ENCODE data around the gene PLA1A.

Gene PLA1A

DNA sequence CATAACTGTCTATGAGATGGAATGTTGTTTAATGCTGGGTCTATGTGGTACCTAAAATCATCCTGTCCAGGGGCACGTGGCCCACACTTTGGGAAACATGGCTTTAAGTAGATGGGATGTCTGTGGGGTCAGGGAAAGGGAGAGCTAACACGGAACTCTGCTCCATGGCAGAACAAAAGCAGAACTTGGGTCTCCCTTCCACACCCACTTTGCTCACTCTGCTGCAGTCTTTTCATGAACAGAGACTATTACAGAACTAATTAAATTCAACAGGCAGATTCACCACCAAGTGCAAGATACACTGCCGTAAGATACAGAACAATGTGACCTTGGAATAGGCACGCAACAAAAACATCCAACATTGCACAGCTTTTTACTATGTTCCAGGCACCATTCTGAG, 34.5 kb downstream of the PLA1A start:
- Histone ChIP-seq H3K36me3 (ENCODE audit: control insufficient read depth in 5 of 5, insufficient read depth in 5 of 5, low read length in 5 of 5) (no peaks in the 10 kb centered on the region), H3K27me3 (ENCODE audit: control insufficient read depth in 5 of 5, insufficient read depth in 4 of 5, low read length in 5 of 5) (no peaks in the 10 kb centered on the region), H3K4me1 (ENCODE audit: control insufficient read depth in 5 of 5, insufficient read depth in 5 of 5, low read length in 5 of 5) (peaks cover 11 to 61% (median 34%) of the 10 kb centered on the region in 5 donors), H3K9ac (ENCODE audit: low read length in 5 of 5) (no peak overlapping the region), H3K4me3 (ENCODE audit: low read depth in 1 of 5, low read length in 5 of 5) (no peak overlapping the region), H3K27ac (ENCODE audit: low read depth, low read length) (no peak overlapping the region), H3K9me3 (ENCODE audit: control insufficient read depth in 5 of 5, low read length in 5 of 5) (no peaks in the 10 kb centered on the region)

DNA sequence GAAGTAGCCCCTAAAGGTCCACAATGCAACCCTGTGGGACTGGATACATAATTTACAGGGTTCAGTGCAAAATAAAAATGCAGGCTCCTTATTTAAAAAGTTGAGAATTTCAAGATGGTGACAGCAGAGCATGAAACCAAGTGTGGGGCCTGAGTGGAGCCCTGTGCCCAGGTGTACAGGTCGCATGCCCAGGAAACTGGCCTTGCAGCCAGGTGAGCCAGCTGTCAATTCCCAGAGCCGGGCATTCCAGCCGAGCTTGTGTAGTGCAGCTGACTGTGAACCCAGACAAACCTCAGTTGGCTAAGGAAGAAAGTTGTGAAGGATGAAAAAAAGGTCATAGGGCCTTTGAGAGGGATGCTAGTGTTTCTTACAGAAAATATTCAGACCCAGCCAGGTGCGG, 35.1 kb downstream of the PLA1A start:
- H3K27ac ChIP-seq (ENCODE audit: low read depth, low read length) = no peak overlapping the region
- H3K4me3 ChIP-seq (ENCODE audit: low read depth in 1 of 5, low read length in 5 of 5) = no peak overlapping the region
- no peaks in the 10 kb centered on the region for H3K36me3 ChIP-seq (ENCODE audit: control insufficient read depth in 5 of 5, insufficient read depth in 5 of 5, low read length in 5 of 5)
- H3K9me3 ChIP-seq (ENCODE audit: control insufficient read depth in 5 of 5, low read length in 5 of 5) = no peaks in the 10 kb centered on the region
- peaks cover 11 to 61% (median 38%) of the 10 kb centered on the region in 5 donors for H3K4me1 ChIP-seq (ENCODE audit: control insufficient read depth in 5 of 5, insufficient read depth in 5 of 5, low read length in 5 of 5)
- H3K27me3 ChIP-seq (ENCODE audit: control insufficient read depth in 5 of 5, insufficient read depth in 4 of 5, low read length in 5 of 5) = no peaks in the 10 kb centered on the region
- no peak overlapping the region for H3K9ac ChIP-seq (ENCODE audit: low read length in 5 of 5)

DNA sequence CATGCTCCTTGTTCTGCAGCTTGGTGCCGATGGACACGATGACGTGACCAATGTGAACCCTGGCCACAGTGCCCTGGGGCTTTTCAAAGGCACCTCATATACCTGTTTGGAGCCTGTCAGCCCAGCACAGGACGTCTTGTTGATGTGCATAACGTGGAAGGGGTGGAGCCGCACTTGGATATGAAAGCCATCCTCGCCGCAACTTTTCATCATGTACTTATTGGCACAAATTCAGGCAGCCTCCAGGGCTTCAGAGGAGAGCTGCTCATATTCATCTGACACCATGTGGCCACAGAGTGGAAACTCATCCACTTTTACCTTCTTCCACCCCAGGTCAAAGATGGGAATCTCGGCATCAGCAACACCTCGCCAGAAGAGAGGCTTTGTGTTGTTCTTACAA, 38.0 kb downstream of the PLA1A start:
- H3K27ac ChIP-seq (ENCODE audit: low read depth, low read length) = peak overlapping the region; percentile 88
- no peaks in the 10 kb centered on the region for H3K9me3 ChIP-seq (ENCODE audit: control insufficient read depth in 5 of 5, low read length in 5 of 5)

DNA sequence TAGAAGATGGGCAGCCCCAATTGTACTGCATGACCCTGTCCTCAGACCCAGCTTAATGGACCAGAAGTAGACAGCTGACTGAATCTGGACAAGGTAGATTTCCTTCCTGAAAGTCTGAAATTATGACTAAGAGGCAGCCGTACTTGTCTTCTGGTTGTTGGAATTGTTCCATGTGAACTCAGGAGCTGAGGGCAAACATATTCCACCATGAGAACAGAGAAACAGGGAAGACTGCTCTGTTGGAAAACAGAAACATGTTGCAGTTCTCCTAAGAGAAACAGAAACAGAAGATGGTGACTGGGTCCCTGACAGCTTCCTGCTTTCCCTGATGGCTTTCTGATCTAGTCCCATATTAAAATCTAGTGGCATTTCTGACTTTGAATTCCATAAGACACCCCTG, 38.6 kb downstream of the PLA1A start:
- Histone ChIP-seq H3K9ac (ENCODE audit: low read length in 5 of 5) (no peak overlapping the region), H3K4me1 (ENCODE audit: control insufficient read depth in 5 of 5, insufficient read depth in 5 of 5, low read length in 5 of 5) (peaks cover 0 to 44% (median 17%) of the 10 kb centered on the region in 5 donors), H3K9me3 (ENCODE audit: control insufficient read depth in 5 of 5, low read length in 5 of 5) (no peaks in the 10 kb centered on the region), H3K36me3 (ENCODE audit: control insufficient read depth in 5 of 5, insufficient read depth in 5 of 5, low read length in 5 of 5) (peaks cover 0 to 3% (median 0%) of the 10 kb centered on the region in 5 donors), H3K27ac (ENCODE audit: low read depth, low read length) (peak overlapping the region; percentile 88), H3K4me3 (ENCODE audit: low read depth in 1 of 5, low read length in 5 of 5) (no peak overlapping the region), H3K27me3 (ENCODE audit: control insufficient read depth in 5 of 5, insufficient read depth in 4 of 5, low read length in 5 of 5) (no peaks in the 10 kb centered on the region)

More for the DNA sequence above, 38.0 kb downstream of the PLA1A start:
- Histone ChIP-seq H3K27me3 (ENCODE audit: control insufficient read depth in 5 of 5, insufficient read depth in 4 of 5, low read length in 5 of 5) (no peaks in the 10 kb centered on the region), H3K4me1 (ENCODE audit: control insufficient read depth in 5 of 5, insufficient read depth in 5 of 5, low read length in 5 of 5) (peaks cover 0 to 48% (median 20%) of the 10 kb centered on the region in 5 donors), H3K4me3 (ENCODE audit: low read depth in 1 of 5, low read length in 5 of 5) (no peak overlapping the region), H3K36me3 (ENCODE audit: control insufficient read depth in 5 of 5, insufficient read depth in 5 of 5, low read length in 5 of 5) (no peaks in the 10 kb centered on the region), H3K9ac (ENCODE audit: low read length in 5 of 5) (no peak overlapping the region)

DNA sequence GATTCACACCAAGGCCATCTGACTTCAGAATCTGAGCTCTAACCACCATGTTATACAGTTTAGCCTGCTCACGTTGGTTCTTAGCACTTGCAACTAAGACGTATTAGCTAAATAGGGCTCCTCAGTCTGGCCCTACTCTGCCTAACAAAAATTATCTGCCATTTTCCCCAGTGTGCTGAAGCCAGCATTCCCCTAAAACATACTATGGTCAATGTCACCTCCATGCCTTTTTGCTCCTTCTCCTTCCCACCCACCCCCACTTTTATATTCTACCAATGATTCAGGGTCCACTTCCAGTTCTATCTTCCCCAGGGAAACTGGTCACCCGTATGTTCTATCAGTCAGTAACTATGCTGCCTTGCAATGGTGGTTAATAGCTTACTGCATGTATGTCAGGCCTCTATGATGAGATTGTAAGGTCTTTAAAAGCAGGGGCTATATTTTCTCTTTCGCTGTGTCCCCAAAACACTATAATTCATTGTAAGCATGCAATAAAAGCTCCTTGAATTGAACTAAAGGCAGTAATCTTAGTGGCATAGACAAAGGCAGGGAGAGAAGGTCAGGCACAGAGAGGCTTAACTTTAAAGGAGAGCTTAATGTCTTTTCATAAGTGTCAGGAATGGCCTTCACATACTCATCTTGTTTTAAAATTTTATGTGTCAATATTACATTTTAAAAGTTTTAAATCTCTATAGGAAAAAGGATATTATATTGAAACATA, 39.4 kb downstream of the PLA1A start:
- Histone ChIP-seq H3K4me3 (ENCODE audit: low read depth in 1 of 5, low read length in 5 of 5) (peak overlapping the region in 1 of 5 donors; percentile 20), H3K27me3 (ENCODE audit: control insufficient read depth in 5 of 5, insufficient read depth in 4 of 5, low read length in 5 of 5) (no peaks in the 10 kb centered on the region), H3K9me3 (ENCODE audit: control insufficient read depth in 5 of 5, low read length in 5 of 5) (no peaks in the 10 kb centered on the region), H3K9ac (ENCODE audit: low read length in 5 of 5) (peak overlapping the region in 2 of 5 donors; percentile 8 to 27), H3K27ac (ENCODE audit: low read depth, low read length) (peak overlapping the region; percentile 88), H3K4me1 (ENCODE audit: control insufficient read depth in 5 of 5, insufficient read depth in 5 of 5, low read length in 5 of 5) (peaks cover 0 to 42% (median 17%) of the 10 kb centered on the region in 5 donors), H3K36me3 (ENCODE audit: control insufficient read depth in 5 of 5, insufficient read depth in 5 of 5, low read length in 5 of 5) (peaks cover 0 to 4% (median 3%) of the 10 kb centered on the region in 5 donors)

DNA sequence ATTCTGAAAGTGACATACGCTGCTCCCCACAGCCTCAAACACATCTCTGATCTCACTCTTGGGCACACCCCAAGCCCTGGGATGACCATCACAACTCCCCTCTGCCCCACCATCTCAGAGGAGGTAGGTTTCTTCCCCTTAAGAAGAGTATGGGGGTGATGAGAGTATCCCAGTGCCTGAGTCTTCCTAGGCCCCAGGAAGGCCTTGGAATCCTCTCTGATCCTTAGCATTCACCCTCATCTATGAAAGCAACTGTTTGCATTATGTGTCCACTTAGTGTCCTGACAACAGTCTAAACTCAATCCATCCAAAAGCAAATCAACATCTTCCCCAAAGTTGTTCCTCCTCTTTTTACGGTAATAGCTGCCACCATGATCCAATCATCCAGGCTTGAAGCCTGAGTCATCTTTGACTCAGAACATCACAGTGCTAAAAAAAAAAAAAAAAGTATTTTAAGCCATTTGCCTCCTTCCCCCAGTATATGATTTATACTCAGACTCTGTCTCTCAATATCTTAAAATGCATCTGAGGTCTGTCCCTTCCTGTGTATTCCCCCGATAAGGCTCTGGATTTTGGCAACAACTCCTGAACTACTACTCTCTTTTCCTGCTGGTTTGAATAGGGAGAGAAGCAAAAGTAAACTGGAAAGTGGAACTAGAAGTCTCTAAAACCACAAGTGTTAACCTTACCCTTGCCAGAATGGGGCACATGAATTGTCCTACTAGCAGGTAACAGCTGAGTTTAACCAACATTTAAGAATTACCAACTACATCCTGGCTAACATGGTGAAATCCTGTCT, 40.2 kb downstream of the PLA1A start:
- Histone ChIP-seq H3K27me3 (ENCODE audit: control insufficient read depth in 5 of 5, insufficient read depth in 4 of 5, low read length in 5 of 5) (no peaks in the 10 kb centered on the region), H3K4me1 (ENCODE audit: control insufficient read depth in 5 of 5, insufficient read depth in 5 of 5, low read length in 5 of 5) (peaks cover 0 to 39% (median 17%) of the 10 kb centered on the region in 5 donors), H3K9me3 (ENCODE audit: control insufficient read depth in 5 of 5, low read length in 5 of 5) (no peaks in the 10 kb centered on the region), H3K4me3 (ENCODE audit: low read depth in 1 of 5, low read length in 5 of 5) (peak overlapping the region in 4 of 5 donors; percentile 20 to 38 (median 26)), H3K27ac (ENCODE audit: low read depth, low read length) (peak overlapping the region; percentile 88), H3K36me3 (ENCODE audit: control insufficient read depth in 5 of 5, insufficient read depth in 5 of 5, low read length in 5 of 5) (peaks cover 0 to 9% (median 4%) of the 10 kb centered on the region in 5 donors), H3K9ac (ENCODE audit: low read length in 5 of 5) (peak overlapping the region in 4 of 5 donors; percentile 4 to 65 (median 38))

DNA sequence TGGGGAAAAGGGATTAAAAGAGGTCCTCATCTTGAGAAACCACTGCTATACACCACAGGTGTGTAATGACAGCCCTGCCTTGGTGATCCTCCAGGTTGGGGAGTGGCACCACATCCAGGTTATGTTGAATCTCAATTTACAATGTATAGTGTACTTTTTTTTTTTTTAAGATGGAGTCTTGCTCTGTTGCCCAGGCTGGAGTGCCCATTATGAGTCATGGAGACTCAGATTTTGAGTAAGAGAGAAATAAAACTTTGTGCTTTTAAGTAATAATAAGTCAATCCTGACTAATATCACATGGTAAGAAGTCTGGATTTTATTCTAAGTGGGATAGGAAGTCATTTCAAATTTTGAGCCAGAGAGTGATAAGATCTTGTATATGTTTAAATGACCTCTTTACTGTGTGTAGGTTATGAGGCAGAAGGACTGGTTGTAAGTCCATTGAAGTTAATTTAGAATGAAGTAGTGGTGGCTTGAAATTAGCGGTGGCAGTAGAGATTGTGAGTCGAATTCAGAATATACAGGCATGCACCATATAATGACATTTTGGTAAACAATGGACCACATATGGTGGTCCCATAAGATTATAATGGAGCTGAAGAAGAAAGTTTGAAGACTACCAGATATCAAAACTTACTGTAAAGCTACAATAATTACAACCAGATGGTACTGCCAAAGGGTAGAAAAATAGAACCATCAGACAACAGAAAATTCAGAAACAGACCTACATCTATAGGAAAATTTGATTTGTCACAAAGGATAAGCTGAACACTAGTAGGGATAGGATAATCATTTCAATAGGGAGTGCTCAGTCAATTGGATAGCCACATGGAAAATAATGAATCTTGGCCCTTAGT, 42.0 kb downstream of the PLA1A start:
- no peak overlapping the region for H3K9ac ChIP-seq (ENCODE audit: low read length in 5 of 5)
- peaks cover 0 to 12% (median 6%) of the 10 kb centered on the region in 5 donors for H3K36me3 ChIP-seq (ENCODE audit: control insufficient read depth in 5 of 5, insufficient read depth in 5 of 5, low read length in 5 of 5)
- no peaks in the 10 kb centered on the region for H3K27me3 ChIP-seq (ENCODE audit: control insufficient read depth in 5 of 5, insufficient read depth in 4 of 5, low read length in 5 of 5)
- H3K27ac ChIP-seq (ENCODE audit: low read depth, low read length) = peak overlapping the region; percentile 27
- peaks cover 0 to 39% (median 17%) of the 10 kb centered on the region in 5 donors for H3K4me1 ChIP-seq (ENCODE audit: control insufficient read depth in 5 of 5, insufficient read depth in 5 of 5, low read length in 5 of 5)
- no peaks in the 10 kb centered on the region for H3K9me3 ChIP-seq (ENCODE audit: control insufficient read depth in 5 of 5, low read length in 5 of 5)
- no peak overlapping the region for H3K4me3 ChIP-seq (ENCODE audit: low read depth in 1 of 5, low read length in 5 of 5)

DNA sequence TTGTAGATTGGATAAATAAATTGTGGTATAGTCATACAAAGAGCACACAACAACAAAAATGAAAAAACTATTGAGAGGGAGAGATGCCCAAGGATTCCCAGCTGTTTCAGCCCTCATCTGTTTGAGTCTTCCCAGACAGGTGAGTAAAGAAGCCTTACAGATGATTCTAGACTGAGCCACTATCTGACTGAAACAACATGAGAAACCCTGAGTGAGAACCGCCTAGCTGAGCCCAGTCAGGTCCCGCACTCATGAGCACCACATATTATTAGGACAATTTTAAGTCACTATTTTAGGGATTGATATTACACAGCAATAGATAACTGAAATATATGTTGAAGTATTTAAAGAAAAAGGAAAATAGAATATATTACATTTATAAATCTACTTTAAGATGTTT, 43.7 kb downstream of the PLA1A start:
- Histone ChIP-seq H3K4me3 (ENCODE audit: low read depth in 1 of 5, low read length in 5 of 5) (no peak overlapping the region), H3K9ac (ENCODE audit: low read length in 5 of 5) (no peak overlapping the region), H3K36me3 (ENCODE audit: control insufficient read depth in 5 of 5, insufficient read depth in 5 of 5, low read length in 5 of 5) (peaks cover 0 to 12% (median 6%) of the 10 kb centered on the region in 5 donors), H3K27ac (ENCODE audit: low read depth, low read length) (no peak overlapping the region), H3K4me1 (ENCODE audit: control insufficient read depth in 5 of 5, insufficient read depth in 5 of 5, low read length in 5 of 5) (peaks cover 0 to 29% (median 13%) of the 10 kb centered on the region in 5 donors), H3K27me3 (ENCODE audit: control insufficient read depth in 5 of 5, insufficient read depth in 4 of 5, low read length in 5 of 5) (no peaks in the 10 kb centered on the region), H3K9me3 (ENCODE audit: control insufficient read depth in 5 of 5, low read length in 5 of 5) (no peaks in the 10 kb centered on the region)

DNA sequence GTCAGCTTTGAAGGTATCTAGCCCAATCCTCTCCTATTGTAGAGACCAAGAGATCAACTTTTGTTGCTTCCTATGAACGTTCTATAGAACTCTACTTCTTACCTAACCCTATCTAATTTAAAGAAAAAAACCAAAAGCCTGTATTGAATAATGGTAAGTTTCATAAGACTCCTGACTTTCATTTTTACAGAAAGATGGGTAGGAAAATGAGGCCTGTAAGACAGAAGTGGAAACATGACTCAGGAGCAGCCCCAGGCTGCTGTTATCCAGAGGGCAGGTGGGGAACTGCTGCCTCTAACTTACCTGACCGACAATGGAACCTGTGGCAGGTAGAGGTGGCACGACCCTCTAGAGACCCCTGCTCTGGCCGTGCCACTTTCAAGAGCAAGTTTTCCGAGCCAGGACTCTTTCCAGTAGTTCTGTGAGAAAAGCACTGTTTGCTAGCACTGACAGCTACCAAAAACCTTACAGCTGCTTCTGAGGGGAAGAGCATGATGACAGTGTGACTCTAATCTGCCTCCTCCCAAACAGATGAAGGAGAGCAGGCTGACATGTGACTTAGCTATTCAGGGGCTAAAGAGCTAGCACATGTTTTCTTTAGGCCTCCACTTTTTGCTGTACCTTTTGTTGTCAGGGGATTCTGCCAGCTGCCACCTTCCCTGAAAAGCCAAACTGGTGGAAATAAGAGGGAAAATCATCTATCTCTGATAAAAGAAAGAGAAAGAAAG, 45.2 kb downstream of the PLA1A start:
- H3K9me3 ChIP-seq (ENCODE audit: control insufficient read depth in 5 of 5, low read length in 5 of 5) = no peaks in the 10 kb centered on the region
- no peak overlapping the region for H3K4me3 ChIP-seq (ENCODE audit: low read depth in 1 of 5, low read length in 5 of 5)
- H3K27me3 ChIP-seq (ENCODE audit: control insufficient read depth in 5 of 5, insufficient read depth in 4 of 5, low read length in 5 of 5) = no peaks in the 10 kb centered on the region
- H3K36me3 ChIP-seq (ENCODE audit: control insufficient read depth in 5 of 5, insufficient read depth in 5 of 5, low read length in 5 of 5) = peaks cover 0 to 14% (median 7%) of the 10 kb centered on the region in 5 donors
- H3K27ac ChIP-seq (ENCODE audit: low read depth, low read length) = no peak overlapping the region
- H3K9ac ChIP-seq (ENCODE audit: low read length in 5 of 5) = no peak overlapping the region
- H3K4me1 ChIP-seq (ENCODE audit: control insufficient read depth in 5 of 5, insufficient read depth in 5 of 5, low read length in 5 of 5) = peaks cover 2 to 21% (median 7%) of the 10 kb centered on the region in 5 donors
